HTR-8/SVneo (cell line): ENCODE results near the gene OSBPL5.

Experiments
- DNase-seq: peaks from one replicate; pipeline ENCODE4 v3.0.0; 2011; ENCODE audit warnings: low spot score, mixed read lengths; ENCODE audit not compliant: insufficient read length
- FAIRE-seq: peaks from 2 replicates; lab custom pipeline; 2011; peaks lifted over from hg19 to GRCh38; lab: Jason Lieb, UNC

Gene OSBPL5

DNA sequence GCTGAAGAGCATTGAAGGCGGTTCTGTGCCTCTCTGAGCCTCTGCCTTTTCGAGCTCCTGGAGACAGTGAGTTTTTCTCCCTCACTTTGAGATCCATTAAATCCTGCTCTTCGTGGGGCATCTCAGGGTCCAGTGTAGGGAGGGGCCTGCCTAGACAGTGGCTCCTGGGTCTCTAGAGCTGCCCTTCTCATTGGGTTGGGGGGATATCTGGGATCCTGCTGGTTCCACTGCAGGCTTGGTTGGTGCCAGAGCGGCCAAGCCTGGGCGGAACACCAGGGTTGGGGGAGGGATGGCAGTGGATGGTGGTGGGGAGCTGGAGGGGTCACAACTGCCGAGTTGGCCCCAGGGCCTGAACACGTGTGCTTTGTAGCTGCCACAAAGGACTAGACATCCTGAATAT, 55.7 kb downstream of the OSBPL5 start:
- DNase-seq: no peak
- FAIRE-seq: no peak

GRCh38 chr11:3108183-3108721, 56.9 kb downstream of the OSBPL5 start:
- no peak for FAIRE-seq

GRCh38 chr11:3107608-3108182, 57.4 kb downstream of the OSBPL5 start:
- no peak for FAIRE-seq
- DNase-seq: no peak

More at GRCh38 chr11:3108183-3108721, 56.9 kb downstream of the OSBPL5 start:
- no peak for DNase-seq

DNA sequence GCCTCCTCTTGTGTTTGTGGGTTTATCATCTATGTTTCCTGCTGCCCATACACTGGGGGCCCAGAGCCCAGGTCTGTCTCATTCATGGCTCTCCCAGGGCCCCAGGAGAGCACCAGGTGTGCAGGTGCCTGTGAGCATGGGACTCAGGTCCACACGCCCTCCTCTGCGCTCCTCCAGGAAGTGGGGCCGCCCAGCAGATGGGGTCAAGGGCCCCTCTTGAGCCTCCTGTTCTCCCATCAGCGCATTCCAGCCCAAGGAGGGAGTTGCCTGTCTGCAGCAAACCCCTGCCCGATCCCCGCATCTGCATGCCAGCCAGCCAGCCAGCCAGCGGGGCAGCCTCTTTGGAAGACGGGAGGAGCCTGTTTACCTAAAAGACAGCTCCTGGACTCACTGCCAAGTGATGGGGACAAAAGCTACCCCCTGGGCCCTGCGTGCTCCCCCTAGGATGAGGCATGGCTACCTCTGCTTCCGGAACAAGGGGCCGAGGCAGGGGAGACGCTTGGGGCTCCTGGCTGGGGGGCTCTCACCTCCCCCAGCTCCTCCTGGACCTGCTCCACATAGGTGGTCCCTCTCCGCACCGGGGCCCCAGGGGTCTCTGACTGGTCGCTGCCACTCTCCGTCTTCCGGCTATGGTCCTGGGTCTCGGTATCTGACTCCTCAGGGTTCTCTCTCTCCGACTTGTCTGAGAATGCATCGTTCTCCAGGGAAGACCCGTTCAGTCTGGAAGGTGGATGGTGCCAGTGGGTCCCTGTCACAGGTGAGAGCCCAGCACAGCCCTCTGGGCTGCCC, 58.2 kb downstream of the OSBPL5 start:
- DNase-seq: no peak
- no peak for FAIRE-seq

DNA sequence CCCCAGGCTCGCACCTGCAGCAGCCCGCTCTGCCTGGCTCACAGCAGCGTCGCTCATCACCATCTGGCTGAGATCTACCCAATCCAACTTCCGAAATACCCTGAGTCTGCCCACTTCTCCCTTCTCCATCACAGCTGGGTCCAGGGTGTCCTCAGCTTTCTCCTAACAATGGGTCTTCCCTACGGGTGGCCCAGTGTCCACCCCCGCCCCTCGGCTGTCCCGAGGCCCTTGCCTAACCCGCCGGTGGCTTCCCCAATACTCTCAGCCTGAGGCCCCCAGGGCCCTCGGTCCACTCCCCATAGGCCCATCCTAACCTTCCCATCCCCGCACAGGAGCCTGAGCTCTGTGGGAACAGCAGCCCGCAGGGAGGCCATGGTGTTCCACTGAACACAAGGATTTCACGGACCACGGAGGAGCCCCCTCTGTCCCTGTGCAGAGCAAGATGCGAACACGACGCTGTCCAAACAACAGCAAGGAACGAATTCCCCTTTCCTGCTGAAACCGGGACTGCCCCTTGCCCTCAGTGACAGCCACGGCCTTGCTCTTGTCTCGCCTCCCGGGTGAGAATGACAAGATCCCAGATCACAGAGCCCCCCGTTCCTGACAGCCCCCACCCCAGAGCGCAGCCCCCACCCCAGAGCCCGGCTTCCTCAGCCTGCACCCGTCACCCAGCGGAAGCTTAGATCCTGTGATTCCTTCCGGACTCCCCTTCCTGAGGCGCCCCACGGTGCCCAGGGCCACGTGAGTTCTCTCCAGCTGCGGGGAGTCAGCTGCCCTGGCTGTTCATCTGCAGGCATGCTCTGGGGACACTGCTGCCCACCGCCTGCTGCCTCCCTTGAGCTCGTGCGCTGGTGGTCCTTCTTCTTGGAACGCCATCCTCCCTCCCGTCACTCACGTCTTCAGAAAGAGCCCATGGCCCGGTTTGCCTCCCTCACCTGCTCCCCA, 59.0 kb downstream of the OSBPL5 start:
- FAIRE-seq: no peak
- DNase-seq: no peak

DNA sequence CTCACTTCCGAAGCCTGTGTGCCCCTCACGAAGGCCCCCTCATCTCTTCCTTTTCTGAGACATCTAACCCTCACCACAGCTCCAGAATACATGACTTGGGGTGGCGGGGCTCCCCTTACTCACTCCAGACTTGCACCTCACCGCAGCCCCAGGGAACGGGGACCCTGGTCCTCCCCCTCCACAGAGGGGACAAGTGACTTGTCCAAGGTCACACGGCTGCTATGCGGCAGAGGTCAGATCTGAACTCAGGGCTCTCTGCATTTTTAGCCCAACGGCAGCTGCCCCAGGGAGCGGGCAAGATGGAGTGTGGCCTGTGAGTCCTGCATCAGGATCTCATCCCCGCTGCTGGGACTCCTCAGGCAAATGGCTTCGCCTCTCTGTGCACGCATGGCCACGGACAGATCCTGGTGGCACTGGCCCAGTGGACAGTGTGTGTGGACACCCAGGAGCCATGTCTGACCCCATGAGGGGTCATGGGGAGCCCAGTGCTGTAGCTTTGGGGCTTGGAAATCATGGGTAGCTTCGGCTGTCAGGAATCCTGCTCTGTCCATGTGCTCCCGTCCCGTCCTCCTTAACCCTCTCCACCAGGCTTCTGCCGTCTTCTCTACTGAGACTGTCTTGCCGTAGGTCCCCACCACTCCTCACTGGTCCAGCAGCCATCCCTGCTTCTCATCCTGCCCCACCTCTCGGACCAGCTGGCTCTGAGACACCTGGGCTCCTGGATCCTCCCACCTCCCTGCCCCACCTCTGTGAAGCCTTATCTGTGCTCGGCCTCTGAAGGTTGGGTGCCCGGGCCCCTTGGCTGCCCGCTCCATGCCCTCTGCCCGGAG, 59.9 kb downstream of the OSBPL5 start:
- FAIRE-seq (no peak), DNase-seq (no peak)

- FAIRE-seq: no peak
- DNase-seq: no peak
These were observed 60.9 kb downstream of the OSBPL5 start for GRCh38 chr11:3104051-3104714.

DNA sequence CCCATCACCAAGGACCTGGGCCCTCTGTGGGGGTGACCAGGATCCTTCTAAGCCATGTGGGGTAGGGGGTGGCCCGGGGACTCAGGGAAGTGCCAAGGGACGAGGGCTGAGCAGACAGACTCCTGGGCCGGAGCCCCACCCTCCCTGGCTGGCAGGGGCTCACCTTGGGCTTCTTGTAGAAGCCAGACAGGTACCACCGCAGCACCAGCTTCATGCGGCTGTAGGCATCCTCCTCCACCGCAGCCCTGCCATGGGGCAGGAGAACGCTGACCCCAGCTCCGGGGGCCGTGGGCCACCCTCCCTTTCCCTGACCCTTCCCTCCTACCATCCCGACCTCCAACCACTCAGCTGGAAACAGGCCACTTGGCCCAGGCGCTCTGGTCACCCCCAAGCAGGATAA, 62.0 kb downstream of the OSBPL5 start:
- FAIRE-seq: no peak

DNA sequence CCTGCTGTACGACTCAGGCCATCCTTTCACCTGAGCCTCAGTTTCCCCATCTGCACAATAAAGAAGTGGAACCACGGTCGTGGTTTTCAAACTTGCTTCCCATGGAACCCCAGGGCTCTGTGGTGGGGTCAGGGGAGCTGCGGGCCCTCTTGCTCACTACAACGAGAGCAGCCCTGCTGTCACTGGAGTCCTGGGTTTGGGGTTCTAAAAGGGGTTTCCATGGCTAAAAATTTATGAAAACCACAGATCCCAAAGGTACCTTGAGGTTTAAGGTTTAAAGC, 62.5 kb downstream of the OSBPL5 start:
- DNase-seq: no peak
- no peak for FAIRE-seq

More for the DNA sequence above, 62.0 kb downstream of the OSBPL5 start:
- DNase-seq: no peak

DNA sequence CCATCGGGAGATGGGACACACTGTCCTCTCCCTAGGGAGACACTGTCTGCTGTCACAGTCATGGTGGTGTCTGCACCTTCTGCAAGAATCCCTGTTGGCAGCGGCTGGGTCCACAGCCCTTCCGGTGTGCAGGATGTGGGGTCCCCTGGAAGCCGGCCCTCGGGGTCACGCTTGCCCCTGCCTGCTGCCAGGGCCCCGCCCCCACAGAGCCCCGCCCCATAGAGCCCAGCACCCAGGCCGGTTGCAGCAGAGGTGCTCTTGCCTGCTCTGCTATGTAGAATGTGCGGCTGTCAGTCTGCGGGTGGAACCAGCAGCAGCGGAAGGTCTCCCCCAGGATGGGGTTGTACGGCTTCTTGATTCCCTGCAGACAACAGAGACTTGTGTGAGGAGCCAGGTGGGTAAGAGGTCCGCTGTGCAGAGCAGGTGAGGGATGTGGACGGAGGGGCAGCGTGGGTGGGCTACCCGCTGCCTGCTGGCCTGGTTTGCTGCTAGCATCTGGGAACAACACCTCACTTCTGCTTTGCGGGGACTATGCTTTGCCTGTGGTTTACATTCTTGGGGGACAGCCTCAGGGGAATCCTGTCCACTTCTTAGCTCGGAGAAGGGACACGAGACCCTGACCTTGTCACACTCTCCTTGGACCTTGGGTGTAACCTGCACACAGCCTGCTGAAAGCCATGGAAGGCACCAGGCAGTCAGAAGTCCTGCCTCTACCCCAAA, 63.0 kb downstream of the OSBPL5 start:
- FAIRE-seq (no peak), DNase-seq (no peak)

- no peak for DNase-seq
- FAIRE-seq: no peak
These were observed 65.9 kb downstream of the OSBPL5 start for GRCh38 chr11:3099178-3099577.

GRCh38 chr11:3096909-3097530, 68.1 kb downstream of the OSBPL5 start:
- FAIRE-seq: no peak
- DNase-seq: no peak

DNA sequence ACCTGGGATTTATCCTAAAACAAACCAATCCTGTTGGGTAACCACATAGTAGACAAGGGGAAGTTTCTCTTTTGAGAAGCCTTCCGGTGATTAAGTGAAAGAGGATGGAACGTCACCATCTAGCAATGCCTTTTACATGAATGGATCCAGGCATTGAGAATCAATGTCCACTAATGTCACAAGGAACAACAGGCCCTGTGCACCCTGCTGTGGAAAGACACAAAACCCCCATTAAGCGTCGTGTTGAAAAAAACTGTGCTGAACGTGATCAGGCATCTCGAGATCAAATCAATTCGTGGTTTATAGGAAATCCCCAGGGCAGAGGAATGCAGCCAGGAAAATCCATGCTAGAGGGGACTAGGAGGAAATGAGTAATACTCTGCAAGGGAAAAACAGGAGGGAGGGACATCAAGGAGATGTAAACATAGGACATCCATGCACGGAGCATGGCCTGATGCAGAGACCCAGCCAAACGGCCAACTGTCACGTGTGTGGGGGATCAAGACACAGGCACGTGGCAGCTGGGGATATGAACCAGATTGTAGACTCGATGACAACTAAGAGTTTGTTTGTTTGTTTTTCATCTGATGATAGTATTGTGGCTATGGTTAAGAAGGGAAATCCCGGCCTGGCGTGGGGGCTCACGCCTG, 69.3 kb downstream of the OSBPL5 start:
- DNase-seq (peak; percentile 82), FAIRE-seq (peak; percentile 33)

DNA sequence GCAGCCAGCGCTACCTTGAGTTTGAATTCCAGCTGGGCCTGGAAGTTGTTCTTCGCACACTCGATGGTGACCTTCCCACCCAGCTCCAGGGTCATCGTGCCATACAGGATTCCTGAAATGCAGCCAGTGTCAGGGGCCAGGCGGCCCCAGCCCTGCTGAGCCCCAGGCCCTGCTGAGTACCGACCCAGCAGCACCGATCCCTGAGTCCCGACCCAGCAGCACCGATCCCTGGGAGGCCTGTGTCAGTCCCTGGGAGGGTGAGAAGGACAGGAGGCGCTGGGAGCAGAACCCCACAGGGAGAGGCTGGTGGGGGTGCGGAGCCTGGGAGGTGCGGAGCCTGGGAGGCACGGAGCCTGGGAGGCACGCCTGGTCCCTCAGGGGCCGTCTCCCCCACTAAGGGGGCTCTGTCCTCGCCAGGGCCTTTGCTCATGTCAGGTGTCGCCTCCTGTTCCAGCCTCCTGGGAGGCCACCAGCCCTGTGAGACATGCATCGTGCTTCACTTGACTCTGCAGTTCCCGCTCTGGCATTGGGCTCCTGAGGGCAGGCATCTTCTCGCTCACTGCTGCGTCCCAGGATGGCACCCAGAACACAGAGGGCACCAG, 70.8 kb downstream of the OSBPL5 start:
- DNase-seq (no peak), FAIRE-seq (no peak)

DNA sequence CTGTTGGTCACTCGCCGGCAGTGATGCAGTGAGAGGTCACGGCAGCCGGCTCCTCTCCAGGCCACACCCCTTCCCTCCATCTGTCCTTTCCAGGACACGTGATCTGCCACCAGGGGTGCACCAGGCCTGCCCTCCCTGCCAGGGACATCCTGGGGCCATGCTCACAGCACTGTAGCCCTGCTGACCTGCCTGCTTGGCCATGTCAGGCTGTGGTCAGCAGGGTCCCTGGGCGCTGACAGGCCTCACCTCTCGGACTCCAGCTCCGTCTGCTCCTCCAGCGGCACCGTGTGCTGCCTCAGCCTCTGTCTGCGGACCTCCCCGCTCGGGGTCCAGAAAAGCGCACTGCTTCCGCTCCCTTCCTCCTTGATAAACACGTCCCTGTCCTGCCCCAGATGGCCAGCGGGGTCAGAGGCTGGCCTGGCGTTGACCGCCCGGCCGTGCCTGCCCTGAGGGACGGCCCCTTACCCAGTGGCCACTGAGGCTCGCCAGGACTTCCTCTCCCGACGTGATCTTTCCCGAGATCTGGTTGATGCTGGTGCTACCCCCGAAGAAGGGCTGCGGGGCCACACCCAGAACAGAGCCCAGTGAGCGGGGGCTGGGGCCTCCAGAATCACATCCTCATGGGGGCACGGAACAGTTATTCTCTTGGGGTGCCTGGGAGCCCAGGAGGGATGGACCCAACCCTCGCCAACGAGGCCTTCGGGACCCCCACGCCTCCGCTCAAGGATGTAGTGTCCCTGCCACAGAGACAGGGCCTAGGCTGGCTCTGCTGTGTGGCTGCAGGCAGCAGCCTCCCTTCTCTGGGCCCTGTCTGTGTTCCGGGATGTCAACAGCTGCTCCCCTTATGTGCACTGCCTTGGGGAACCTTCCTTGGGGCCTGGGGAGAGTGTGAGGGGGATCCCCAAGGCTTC, 71.6 kb downstream of the OSBPL5 start:
- DNase-seq (no peak), FAIRE-seq (no peak)

DNA sequence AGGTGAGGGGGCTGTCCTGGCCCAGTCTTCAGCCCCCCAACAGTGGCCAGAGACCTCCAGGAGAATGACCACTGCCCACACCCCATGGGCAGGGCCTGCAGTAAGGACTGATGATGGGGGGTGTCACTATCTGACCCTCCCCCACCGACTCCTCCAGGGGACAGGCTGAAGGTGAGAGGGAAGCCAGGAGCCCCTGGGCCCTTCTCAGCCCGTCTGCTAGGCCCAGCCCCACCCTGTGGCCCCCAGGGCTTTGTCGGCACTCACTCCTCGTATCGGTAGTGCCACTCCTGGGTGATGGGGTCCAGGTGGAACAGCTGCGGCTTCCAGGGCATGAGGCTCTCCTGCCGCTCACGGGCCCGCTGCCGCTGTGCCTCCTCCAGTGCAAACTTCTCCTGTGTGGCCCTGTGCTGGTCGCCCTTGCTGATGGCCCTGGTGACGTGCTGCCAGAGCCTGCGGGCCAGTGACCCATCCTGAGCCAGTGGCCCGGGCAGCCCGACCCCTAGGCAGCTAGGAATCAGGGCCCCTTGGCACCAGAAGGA, 72.4 kb downstream of the OSBPL5 start:
- no peak for FAIRE-seq
- DNase-seq: no peak
